ENCODE results near the gene EDC4.
"Not testable (repeated sequence)": the region's sequence is repeated elsewhere in the genome, so short reads cannot be mapped to it uniquely, and the experiment has no call there.

Gene EDC4

GRCh38 chr16:67872631-67873434, at the start of gene EDC4:
TSS of gene EDC4 (plus strand) at chr16:67873052. CDS start at chr16:67873262, 210 bp downstream.
- peaks cover 79% of the 10 kb centered on the region for H3K36me3 Mint-ChIP-seq (ENCODE audit: low read depth)
- H3K4me3 Mint-ChIP-seq: peak within 1 kb of the TSS; percentile 90
- H3K4me1 Mint-ChIP-seq (ENCODE audit: low read depth): peaks cover 64% of the 10 kb centered on the region
- intact Hi-C loops (cut with micrococcal nuclease): loop anchor here (2.0 to 10.0 kb wide), 2 partner anchors 26 to 62 kb away; partner anchors contain the start of genes CENPT, CTRL, NUTF2 and PSMB10
- no peaks in the 10 kb centered on the region for H3K9me3 Mint-ChIP-seq
- no peaks in the 10 kb centered on the region for H3K27me3 Mint-ChIP-seq
- H3K27ac Mint-ChIP-seq: peak within 1 kb of the TSS; percentile 86

- Mint-ChIP-seq H3K4me3 (no peak overlapping the region), H3K36me3 (ENCODE audit: low read depth) (peaks cover 37% of the 10 kb centered on the region), H3K27me3 (no peaks in the 10 kb centered on the region), H3K9me3 (no peaks in the 10 kb centered on the region), H3K4me1 (ENCODE audit: low read depth) (no peaks in the 10 kb centered on the region), H3K27ac (no peak overlapping the region)
- intact Hi-C loops (cut with micrococcal nuclease): no loop called here
Observed at GRCh38 chr16:67825119-67825518, 47.7 kb upstream of the EDC4 start.

DNA sequence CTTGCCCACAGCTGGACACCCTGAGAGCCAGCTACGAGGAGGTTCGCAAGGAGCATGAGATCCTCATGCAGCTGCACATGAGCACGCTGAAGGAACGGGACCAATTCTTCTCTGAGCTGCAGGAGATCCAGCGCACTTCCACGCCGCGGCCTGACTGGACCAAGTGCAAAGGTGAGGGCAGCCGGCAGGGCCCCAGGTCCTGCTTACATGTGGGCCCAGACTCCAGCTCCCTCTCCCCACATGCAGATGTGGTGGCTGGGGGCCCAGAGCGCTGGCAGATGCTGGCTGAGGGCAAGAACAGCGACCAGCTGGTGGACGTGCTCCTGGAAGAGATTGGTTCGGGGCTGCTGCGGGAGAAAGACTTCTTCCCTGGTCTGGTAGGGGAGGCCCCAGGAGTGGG, 46.9 kb upstream of the EDC4 start:
- intact Hi-C loops (cut with micrococcal nuclease): no loop called here
- no peaks in the 10 kb centered on the region for H3K9me3 Mint-ChIP-seq
- H3K27me3 Mint-ChIP-seq: no peaks in the 10 kb centered on the region
- peaks cover 44% of the 10 kb centered on the region for H3K36me3 Mint-ChIP-seq (ENCODE audit: low read depth)
- H3K4me3 Mint-ChIP-seq: no peak overlapping the region
- no peak overlapping the region for H3K27ac Mint-ChIP-seq
- H3K4me1 Mint-ChIP-seq (ENCODE audit: low read depth): no peaks in the 10 kb centered on the region

DNA sequence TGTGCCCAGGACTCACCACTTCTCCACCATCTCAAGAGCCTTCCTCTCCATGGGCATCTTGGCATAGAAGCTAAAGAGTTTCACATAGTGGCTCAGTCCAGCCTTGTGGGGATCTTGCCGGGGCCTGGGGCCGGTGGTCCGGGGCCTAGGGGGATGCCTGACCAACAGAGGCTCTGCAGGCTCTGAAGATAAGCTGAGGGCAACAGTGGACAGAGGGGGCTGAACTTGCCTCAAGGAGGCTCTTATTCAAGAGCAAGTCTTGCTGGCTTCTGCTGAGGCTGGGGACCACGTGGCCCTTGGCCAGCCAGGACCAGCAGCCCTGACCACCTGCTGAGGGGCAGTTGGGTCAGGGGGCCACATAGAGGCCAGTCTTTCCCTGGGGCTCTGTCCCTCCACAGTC, 44.2 kb upstream of the EDC4 start:
- no peak overlapping the region for H3K27ac Mint-ChIP-seq
- intact Hi-C loops (cut with micrococcal nuclease): no loop called here
- H3K27me3 Mint-ChIP-seq: no peaks in the 10 kb centered on the region
- H3K9me3 Mint-ChIP-seq: no peaks in the 10 kb centered on the region
- H3K4me1 Mint-ChIP-seq (ENCODE audit: low read depth): peaks cover 15% of the 10 kb centered on the region
- peaks cover 61% of the 10 kb centered on the region for H3K36me3 Mint-ChIP-seq (ENCODE audit: low read depth)
- H3K4me3 Mint-ChIP-seq: no peak overlapping the region

DNA sequence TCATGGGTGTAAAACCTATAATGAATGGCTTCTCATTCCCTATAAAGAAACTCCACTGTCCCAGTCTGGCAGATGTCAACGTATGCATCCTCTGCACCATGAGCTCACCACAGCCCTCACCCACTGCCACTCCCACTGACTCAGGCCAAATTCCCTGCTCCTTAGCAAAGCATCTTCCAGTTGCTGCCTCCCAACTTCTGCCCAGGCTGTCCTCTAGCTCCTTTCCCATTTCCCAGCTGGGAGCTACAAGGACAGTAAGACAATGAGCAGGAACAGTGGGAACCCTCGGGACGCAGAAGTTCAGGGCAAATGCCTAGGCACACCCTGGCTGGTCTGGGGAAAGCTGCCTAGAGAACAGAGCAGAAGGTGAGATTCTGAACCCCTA, 39.8 kb upstream of the EDC4 start:
- peaks cover 17% of the 10 kb centered on the region for H3K4me1 Mint-ChIP-seq (ENCODE audit: low read depth)
- H3K27me3 Mint-ChIP-seq: no peaks in the 10 kb centered on the region
- intact Hi-C loops (cut with micrococcal nuclease): loop anchor here (1.0 kb wide), 1 partner anchor 27 kb away; the partner anchor contains the start of genes RANBP10 and TSNAXIP1
- peaks cover 47% of the 10 kb centered on the region for H3K36me3 Mint-ChIP-seq (ENCODE audit: low read depth)
- H3K27ac Mint-ChIP-seq: peak overlapping the region; percentile 92
- H3K9me3 Mint-ChIP-seq: no peaks in the 10 kb centered on the region
- H3K4me3 Mint-ChIP-seq: peak overlapping the region; percentile 98

DNA sequence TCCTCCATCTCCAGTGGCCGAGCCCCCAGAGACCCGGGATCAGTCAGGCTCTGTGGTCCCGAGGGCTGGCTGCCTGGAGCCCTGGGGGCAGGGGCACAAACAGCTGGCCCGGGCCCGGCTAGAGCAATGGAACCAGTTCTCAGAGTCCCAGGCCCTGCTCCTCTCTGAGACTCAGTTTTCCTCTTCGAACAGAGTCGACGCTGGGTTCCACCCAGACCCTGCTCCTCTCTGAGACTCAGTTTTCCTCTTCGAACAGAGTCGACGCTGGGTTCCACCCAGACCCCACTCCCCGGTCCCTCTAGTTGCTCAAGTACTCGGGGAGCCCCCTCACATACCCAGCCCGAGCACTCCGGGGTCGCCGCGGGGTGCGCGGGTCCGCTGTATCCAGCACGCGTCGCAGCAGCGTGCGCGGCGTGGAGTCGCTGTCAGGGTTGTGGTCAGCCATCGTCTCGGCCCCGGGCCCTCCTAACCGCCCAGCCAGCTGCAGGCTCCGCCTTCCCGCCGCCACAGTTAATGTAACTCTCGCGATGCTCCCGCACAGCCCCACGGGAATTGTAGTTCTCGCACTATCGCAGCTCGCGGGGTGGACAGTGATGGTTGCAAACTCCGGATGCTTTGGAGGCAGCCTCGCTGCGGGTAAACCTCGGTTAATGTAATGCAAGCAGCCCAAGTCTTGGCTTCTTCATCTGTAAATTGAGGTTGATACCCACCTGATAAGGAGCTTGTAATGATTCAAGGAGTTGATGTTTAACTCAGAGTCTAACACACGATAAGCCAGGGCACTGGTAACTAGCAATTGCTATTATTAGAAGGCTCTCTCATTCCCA, 39.2 kb upstream of the EDC4 start:
- peaks cover 41% of the 10 kb centered on the region for H3K36me3 Mint-ChIP-seq (ENCODE audit: low read depth)
- intact Hi-C loops (cut with micrococcal nuclease): loop anchor here (1.0 kb wide), 2 partner anchors 9 to 27 kb away; partner anchors contain the start of genes RANBP10, THAP11 and TSNAXIP1
- H3K9me3 Mint-ChIP-seq: no peaks in the 10 kb centered on the region
- no peaks in the 10 kb centered on the region for H3K27me3 Mint-ChIP-seq
- H3K27ac Mint-ChIP-seq: peak overlapping the region; percentile 92
- H3K4me1 Mint-ChIP-seq (ENCODE audit: low read depth): peaks cover 17% of the 10 kb centered on the region
- H3K4me3 Mint-ChIP-seq: peak overlapping the region; percentile 98

DNA sequence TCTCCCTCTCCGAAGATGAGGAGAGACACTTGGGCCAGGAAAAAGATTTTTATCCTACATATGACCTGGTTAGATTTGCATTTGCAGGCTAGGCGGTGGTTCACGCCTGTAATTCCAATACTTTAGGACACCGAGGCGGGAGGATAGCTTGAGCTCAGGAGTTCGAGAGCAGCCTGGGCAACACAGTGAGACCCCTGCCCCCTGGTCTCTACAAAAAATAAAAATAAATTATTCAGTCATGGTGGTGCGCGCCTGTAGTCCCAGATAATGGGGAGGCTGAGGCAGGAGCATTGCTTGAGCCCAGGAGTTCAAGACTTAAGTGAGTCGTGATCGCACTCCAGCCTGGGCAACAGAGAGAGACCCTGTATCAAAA, 38.6 kb upstream of the EDC4 start:
- Mint-ChIP-seq H3K27me3 (no peaks in the 10 kb centered on the region), H3K36me3 (ENCODE audit: low read depth) (peaks cover 35% of the 10 kb centered on the region), H3K4me1 (ENCODE audit: low read depth) (peaks cover 17% of the 10 kb centered on the region), H3K9me3 (no peaks in the 10 kb centered on the region), H3K27ac (no peak overlapping the region), H3K4me3 (no peak overlapping the region)
- intact Hi-C loops (cut with micrococcal nuclease): loop anchor here (1.0 kb wide), 1 partner anchor 8 kb away; the partner anchor contains the start of gene THAP11

GRCh38 chr16:67837190-67837589, 35.7 kb upstream of the EDC4 start:
- peaks cover 16% of the 10 kb centered on the region for H3K4me1 Mint-ChIP-seq (ENCODE audit: low read depth)
- H3K9me3 Mint-ChIP-seq; H3K36me3 Mint-ChIP-seq (ENCODE audit: low read depth); H3K4me3 Mint-ChIP-seq; intact Hi-C loops (cut with micrococcal nuclease); H3K27me3 Mint-ChIP-seq; H3K27ac Mint-ChIP-seq: not testable (repeated sequence)

GRCh38 chr16:67837811-67838210, 35.0 kb upstream of the EDC4 start:
- no peak overlapping the region for H3K4me3 Mint-ChIP-seq
- H3K9me3 Mint-ChIP-seq: no peaks in the 10 kb centered on the region
- no peaks in the 10 kb centered on the region for H3K27me3 Mint-ChIP-seq
- H3K4me1 Mint-ChIP-seq (ENCODE audit: low read depth): peaks cover 14% of the 10 kb centered on the region
- H3K36me3 Mint-ChIP-seq (ENCODE audit: low read depth): peaks cover 10% of the 10 kb centered on the region
- intact Hi-C loops (cut with micrococcal nuclease): no loop called here
- no peak overlapping the region for H3K27ac Mint-ChIP-seq

- Mint-ChIP-seq H3K9me3 (no peaks in the 10 kb centered on the region), H3K27ac (peak overlapping the region; percentile 97), H3K4me3 (peak overlapping the region; percentile 84), H3K36me3 (ENCODE audit: low read depth) (peaks cover 19% of the 10 kb centered on the region), H3K4me1 (ENCODE audit: low read depth) (peaks cover 36% of the 10 kb centered on the region), H3K27me3 (no peaks in the 10 kb centered on the region)
- intact Hi-C loops (cut with micrococcal nuclease): no loop called here
Observed at GRCh38 chr16:67841198-67841815, 31.5 kb upstream of the EDC4 start.

DNA sequence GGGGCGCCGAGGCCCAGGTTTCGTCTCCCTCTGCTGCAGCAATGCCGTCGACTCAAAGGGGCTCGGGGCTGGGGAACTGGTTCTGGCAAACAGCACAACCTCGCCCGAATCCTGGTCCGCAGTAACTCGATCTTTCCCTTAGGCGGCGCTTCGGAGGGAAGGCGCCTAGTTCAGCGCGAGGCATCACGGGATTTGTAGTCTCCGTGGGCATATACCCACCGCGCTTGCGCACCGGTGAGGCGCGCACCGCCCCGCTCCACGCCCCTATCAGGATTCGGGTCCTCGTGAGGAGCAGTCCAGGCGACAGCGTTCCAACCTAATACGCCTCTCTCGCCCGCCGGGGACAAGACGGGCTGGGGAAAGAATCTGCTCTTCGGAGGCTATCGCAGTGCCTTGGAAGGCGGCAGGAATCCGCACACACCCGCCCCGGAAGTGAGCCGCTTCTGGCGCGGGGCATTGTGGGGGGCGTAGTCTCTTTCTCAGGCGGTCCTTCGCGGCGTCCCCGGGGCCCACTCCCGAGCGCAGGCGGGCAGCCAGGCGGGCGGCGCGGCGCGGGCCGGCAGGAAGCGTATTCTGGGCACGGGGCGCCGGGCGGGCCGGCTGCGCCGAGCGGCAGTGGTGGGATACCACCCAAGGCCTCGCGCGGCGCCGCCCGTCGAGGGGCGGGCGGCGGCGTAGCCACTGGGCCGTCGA, 30.9 kb upstream of the EDC4 start, which contains the start of gene THAP11:
Gene THAP11 (plus strand): TSS at position 505 of the 693 bp plus-strand sequence. CDS start 235 bp downstream, outside the sequence.
- peak within 1 kb of the TSS; percentile 97 for H3K27ac Mint-ChIP-seq
- H3K9me3 Mint-ChIP-seq: no peaks in the 10 kb centered on the region
- H3K4me1 Mint-ChIP-seq (ENCODE audit: low read depth): peaks cover 36% of the 10 kb centered on the region
- intact Hi-C loops (cut with micrococcal nuclease): loop anchor here (1.0 kb wide), 1 partner anchor 8 kb away; no protein-coding TSS in a partner anchor
- H3K4me3 Mint-ChIP-seq: peak within 1 kb of the TSS; percentile 97
- H3K27me3 Mint-ChIP-seq: no peaks in the 10 kb centered on the region
- peaks cover 19% of the 10 kb centered on the region for H3K36me3 Mint-ChIP-seq (ENCODE audit: low read depth)

DNA sequence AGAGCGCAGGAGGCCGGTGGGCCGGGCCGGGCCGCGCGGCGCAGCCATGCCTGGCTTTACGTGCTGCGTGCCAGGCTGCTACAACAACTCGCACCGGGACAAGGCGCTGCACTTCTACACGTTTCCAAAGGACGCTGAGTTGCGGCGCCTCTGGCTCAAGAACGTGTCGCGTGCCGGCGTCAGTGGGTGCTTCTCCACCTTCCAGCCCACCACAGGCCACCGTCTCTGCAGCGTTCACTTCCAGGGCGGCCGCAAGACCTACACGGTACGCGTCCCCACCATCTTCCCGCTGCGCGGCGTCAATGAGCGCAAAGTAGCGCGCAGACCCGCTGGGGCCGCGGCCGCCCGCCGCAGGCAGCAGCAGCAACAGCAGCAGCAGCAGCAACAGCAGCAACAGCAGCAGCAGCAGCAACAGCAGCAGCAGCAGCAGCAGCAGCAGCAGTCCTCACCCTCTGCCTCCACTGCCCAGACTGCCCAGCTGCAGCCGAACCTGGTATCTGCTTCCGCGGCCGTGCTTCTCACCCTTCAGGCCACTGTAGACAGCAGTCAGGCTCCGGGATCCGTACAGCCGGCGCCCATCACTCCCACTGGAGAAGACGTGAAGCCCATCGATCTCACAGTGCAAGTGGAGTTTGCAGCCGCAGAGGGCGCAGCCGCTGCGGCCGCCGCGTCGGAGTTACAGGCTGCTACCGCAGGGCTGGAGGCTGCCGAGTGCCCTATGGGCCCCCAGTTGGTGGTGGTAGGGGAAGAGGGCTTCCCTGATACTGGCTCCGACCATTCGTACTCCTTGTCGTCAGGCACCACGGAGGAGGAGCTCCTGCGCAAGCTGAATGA, 30.1 kb upstream of the EDC4 start:
- Mint-ChIP-seq H3K4me1 (ENCODE audit: low read depth) (peaks cover 40% of the 10 kb centered on the region), H3K4me3 (peak overlapping the region; percentile 97), H3K36me3 (ENCODE audit: low read depth) (peaks cover 25% of the 10 kb centered on the region), H3K27me3 (no peaks in the 10 kb centered on the region), H3K9me3 (no peaks in the 10 kb centered on the region), H3K27ac (peak overlapping the region; percentile 97)
- intact Hi-C loops (cut with micrococcal nuclease): loop anchor here (1.0 kb wide), 1 partner anchor 8 kb away; no protein-coding TSS in a partner anchor

Data from dendritic cell treated with granulocyte-macrophage colony-stimulating factor and Interleukin-4, amounts not matched to agents 40 ng/mL and 50 ng/mL, for 4 days (primary cell).